ENCODE data around the gene TMED7.
"Not testable (repeated sequence)": the region's sequence is repeated elsewhere in the genome, so short reads cannot be mapped to it uniquely, and the experiment has no call there.

Gene TMED7

DNA sequence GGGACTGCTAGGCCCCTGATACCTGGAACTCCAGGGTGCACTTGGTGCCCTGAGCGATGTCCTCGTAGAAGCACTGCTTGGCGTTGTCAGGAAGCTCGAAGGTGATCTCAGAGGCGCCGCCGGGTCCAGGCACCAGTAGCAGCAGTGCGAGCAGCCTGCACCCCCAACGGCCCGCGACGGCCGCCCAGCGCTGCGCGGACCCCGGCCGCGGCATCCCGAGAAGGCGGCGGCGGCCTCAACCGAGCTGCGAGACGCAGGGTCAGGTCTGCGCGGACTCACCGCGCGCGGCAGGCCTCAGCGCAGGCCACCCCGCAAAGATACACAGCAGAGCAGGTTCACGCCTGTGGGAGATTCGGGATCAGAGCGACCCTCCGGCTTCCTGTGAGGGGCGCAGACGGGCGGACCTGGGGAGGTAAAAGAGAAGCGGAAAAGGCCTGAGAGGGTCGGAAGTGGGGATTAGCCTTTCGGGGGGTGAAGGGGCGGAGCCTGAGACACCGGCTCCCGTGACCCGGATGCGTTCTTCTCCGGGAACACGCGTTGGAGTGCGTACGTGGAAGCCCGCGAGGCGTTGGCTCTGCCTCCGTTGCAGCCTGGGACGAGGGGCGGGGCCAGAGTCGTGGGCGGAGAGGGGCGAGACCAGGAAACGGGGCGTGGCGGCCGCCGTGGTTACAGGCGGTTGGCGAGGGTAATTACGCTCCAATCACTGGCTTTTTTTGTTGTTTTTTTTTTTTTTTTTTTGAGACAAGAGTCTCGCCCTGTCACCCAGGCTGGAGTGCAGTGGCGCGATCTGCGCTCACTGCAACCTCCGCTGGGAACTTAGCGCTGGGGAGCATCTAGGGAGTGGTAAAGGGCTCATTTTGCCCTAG lies at the start of gene TMED7:
Gene TMED7 (minus strand): TSS at position 458 of the 866 bp plus-strand sequence. CDS start 244 bp downstream, at position 214.
- peak; percentile 92 for DNase-seq

DNA sequence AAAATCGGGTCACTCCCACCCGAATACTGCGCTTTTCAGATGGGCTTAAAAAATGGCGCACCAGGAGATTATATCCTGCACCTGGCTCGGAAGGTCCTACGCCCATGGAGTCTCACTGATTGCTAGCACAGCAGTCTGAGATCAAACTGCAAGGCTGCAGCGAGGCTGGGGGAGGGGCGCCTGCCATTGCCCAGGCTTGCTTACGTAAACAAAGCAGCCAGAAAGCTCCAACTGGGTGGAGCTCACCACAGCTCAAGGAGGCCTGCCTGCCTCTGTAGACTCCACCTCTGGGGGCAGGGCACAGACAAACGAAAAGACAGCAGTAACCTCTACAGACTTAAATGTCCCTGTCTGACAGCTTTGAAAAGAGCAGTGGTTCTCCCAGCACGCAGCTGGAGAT lies 48.9 kb upstream of the TMED7 start:
- DNase-seq, result not testable (repeated sequence)

DNA sequence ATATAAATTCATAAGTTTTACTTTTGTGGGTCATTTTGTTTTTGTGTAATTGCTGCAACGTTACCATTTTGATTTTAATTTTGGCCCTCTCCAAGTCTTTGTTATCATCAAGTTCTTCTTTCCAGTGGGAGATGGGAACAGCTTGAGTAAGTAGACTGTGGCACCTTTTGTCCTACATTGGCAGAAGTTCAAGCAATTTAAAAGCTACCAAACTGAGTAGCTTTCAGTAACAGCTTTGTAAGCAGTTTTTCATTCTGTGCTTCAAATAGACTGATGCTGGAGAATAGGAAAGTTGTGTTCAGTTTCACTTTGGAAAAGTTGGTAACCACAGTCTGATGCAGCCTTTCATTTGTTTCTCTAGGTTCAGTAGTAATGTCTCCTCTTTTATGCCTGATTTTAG lies 47.8 kb upstream of the TMED7 start:
- no peak for DNase-seq

DNA sequence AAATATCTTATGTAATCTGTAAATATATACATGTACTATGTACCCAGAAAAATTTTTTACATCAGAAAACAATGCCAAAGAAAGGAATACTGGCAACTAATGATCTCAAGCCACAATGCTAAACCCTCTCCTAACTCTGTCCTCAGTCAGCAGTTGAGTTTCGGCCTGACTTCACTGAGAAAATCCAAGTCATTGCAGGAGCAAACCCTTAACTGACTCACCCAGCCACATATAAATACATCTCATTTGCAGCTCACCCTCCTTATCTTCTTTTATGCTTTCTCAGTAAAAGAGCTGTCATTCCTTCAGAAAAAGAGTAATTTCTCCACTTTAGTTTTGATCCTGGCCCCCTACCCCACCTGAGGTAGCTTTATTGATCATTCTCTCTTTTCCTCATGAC lies 46.1 kb upstream of the TMED7 start:
- no peak for DNase-seq

DNA sequence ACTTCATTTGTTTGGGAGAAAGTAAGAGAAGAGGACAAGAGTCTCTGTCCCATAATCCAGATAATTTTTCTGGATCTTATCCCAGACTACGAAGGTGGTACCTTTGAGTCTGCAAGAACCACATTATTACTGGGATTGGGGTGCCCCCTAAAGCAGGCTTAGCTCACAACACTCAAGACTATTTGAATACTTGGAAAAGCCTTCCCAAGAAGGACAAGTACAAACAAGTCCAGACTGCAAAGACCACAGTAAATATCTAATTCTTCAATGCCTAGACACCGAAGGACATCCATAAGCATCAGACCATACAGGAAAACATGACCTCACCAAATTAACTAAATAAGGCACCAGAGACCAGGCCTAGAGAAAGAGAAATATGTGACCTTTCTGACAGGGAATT lies 40.2 kb upstream of the TMED7 start:
- DNase-seq, result no peak

DNA sequence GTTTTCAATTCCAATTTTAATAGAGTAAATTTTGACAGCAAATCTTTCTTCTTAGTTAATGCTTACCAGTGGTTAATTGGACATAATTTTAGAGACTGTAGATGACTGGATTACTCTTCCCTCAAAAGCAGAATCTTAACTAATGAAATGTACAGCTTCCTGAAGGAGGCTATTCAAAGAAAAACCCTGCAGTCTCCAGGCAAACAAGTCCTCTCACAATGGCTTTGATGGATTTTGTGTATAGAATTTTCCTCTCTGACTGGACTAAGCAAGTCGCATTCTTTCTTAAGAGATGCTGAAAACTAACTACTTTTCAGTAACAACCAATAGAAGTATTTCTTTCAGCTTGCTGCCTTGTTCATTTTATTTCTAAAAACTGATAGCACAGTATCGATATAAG lies 35.7 kb upstream of the TMED7 start:
- DNase-seq, result no peak

DNA sequence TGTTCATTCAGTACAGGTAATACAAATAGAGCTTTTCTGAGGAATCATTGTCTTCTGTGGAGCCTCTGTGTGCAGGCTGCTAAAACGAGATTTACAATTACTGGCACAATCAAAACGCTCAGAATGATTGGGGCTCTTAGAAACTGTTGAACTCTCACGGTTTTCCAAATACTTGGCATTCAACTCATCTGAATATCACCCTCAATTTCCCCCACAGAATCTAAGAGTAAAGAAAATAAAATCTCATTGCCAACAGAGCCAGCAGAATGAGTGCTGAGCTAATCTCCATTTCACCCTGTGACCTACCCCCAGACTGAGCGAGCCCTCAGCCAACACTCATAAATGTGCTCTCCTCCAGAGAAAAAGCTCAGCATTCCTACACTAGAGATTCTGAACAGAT lies 35.3 kb upstream of the TMED7 start:
- no peak for DNase-seq

DNA sequence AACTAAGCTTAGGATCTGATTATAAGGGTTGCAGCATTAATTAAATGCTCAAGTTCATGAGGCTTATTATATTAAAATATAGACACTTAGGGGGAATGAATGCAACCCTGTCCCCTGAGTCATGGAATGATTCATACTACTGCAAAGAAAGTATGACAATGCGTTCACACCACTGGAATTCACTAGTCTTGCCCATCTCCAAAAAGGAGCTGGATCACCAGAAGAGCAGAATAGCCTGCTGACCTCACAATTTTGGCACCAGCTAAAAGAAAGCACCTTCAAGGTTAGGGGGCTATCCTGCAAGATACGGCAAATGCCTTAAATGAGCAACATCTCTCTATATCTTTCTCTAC lies 32.0 kb upstream of the TMED7 start:
- no peak for DNase-seq

DNA sequence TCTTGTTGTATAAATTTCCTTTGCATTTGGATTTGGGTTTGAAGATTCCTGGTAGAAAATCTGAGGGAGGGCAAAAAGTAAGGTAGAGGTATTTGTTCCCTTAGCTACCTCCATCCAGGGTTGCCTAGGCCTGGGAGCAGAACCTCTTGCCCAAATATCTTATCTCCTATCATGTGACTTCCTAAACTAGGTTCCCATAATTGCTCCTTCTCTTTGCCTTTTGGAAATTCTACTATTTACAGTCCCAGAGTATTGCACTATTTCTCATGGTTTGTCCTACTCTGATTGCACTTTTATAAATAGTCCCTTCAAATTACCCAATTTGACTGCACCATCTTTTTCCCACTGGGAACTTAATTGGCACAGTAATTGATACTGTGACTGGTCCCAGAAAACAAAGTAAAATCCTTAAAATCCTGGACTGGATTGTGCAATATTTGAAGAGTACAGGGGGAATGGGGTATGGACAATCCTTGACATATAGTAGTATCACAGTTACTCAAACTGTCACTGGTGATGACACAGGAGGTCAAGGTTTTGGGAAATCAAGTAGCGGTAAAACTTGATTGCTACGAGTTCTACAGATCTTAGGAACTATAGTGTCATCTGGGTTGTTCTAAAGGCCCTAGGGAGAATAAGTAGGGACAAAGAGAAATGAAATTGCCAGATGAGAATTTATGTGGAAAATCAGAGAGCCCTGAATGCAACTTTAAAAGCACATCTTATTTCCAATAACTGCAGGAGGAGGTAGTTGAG lies 31.5 kb upstream of the TMED7 start:
- no peak for DNase-seq

DNA sequence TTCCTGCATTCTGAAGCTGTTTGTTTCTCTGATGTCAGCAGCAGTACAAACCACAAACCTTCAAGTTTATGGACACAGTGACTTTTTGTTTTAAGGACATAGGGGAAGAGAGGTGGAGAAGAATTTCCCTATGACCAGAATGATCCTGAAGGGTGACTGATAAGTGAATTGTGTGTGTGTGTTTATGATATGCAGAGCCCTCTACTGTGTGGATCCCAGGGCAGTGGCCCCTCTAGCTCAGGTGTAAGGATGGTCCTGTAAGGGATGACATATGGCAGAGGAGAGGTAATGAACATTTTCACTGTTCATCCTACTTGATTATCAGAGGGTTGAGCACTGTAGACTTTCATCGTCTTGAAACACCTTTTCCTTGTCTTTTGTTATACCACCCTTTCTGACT lies 30.6 kb upstream of the TMED7 start:
- DNase-seq, result no peak

DNA sequence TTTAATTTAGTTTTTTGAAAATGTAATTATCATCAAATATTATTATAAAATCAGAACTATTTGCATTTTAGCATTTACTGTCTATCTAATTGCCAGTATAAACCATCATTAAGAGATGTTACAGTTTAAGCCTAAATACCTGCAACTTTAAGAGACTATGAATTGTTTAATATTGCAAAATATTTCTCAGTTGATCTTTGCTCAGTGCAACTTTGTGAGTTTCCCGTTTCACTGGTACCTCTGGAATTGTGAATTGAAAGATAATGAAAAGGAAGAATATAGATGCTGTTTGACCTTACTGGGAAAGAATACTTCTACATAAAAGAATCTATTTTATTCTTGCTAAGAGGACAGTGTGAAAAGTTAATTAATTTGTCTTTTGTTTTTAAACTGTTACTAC lies 30.2 kb upstream of the TMED7 start:
- no peak for DNase-seq

DNA sequence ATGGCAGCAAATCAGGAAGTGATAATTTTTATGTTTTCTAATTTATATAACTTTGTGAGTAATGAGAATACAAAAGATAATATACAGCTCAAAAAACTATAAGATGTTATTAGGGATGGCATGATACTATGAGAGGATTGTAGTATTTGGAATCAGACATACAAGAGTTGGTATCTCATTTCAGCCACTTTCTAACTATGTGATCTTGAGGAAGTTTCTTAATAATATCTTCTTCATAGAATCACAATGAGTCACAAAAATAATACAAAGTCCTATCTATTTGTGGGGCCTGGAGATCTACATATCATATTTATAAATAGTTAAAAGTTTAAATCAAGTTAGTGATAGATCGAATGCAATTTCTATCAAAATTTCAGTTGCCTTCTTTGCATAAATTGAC lies 23.7 kb upstream of the TMED7 start:
- no peak for DNase-seq

DNA sequence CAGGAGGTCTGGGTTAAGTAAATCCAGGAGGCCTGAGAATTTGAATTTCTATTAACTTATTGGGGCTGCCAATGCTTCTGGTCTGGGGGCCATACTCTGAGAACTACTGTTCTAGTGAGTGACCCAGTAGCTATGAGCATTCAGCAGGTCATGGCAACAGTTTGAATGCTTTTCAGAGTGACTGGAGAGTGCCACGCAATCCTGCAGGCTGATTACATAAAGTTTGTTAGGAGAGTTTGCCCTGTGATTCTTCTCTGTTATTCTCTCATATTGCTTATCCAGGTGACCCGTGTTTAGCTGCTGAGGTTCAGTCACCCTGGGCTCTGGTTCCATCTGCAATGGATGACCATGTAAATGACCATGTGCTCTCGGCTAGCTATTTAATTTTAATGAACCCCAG lies 22.2 kb upstream of the TMED7 start:
- DNase-seq, result no peak

DNA sequence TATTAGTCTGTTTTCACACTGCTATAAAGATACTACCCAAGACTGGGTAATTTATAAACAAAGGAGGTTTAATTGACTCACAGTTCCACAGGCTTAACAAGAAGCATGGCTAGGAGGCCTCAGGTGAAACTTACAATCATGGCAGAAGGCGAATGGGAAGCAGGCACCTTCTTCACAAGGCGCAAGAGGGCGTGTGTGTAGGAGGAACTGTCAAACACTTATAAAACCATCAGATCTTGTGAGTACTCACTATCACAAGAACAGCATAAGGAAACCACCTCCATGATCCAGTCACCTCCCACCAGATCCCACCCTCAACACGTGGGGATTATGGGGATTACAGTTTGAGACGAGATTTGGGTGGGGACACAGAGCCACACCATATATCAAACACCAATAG lies 19.6 kb upstream of the TMED7 start:
- DNase-seq, result not testable (repeated sequence)

DNA sequence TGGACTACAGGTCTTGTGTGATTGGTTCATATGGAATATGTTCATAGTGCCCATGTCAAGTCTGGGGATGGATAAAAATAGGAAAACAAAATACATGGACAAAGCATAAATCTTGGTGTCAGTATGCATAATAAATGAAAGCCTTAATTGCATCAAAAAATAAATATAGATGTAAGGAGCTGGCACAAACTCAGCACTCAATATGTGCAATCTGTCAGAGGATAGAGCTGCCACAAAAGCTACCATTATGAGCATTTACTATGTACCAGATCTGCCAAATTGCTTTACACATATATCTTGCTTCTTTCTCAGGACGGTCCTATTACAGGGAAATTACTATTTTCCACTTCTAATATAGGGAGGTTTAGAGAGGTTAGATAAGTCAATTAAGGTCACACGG lies 18.2 kb upstream of the TMED7 start:
- no peak for DNase-seq

DNA sequence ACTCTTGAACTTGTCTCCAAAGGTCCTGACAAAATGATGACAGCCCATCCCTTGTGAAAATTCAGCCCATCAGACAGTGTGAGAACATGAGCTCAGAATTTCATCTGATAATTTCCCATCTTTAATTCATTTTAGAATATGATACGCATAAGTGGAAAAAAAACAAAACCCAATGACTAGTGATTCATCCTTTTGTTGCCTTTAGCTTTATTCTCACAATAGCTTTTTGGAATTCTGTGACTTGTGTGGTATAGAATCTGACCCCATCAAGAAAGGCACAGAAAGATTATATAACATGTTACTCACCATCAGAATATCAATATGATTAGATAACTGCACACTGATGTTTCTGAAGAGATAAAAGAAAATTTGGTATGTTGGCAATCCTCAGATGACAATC lies 16.1 kb upstream of the TMED7 start:
- DNase-seq, result no peak

DNA sequence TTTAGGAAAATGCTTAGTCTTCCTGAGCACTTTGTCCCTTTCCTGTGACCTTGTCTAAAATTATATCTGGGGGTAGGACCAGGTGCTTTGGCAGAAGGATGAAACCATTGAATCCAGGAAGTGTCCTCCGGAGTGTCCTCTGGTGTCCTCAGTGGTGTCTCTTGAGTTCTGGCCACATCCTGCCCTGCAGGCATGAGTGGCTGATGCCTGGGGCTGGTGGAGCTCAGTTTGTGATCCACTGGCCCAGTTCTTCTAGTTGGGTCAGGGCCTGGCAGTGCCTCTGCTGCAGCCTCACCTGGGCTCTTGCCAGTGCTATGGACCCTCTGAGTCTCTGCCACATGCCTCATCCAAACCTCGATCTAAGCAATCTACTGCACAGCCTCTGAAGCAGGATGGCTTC lies 14.4 kb upstream of the TMED7 start:
- no peak for DNase-seq

DNA sequence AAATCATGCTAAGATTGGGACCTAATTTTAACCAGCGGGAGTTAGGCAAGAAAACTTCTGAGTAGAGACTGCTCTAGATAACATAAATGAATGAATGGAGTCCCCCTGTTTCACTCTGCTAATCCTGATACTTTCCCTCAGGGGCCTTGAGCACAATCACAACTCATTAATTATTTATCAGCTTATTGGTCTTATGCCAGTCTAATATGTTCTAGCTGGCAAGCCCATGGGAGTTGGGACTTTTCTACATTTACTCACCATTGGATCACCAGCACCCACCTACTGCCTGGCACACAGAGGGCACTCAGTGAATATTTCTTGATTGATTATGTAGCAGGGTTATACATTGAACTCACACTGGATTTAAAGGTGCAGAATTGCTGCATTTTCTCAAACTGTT lies 13.5 kb upstream of the TMED7 start:
- no peak for DNase-seq

DNA sequence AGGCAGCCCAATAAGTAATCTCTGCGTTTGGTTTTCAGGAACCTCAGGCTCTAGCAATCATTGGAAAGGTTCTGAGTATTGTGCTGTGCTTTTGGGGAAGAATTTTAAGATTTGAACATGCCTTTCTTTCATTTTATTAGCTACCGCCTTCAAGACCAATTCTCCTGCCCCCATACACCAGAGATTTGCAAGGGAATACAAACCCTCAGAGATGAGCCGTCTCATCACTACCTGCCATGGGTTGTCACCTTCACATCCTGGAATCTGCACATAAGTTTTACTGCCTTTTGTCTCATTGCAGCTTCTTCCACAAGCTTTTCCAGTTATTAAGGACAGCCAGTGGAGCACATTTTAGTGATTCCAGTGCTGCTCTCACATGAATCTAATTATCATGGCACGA lies 11.7 kb upstream of the TMED7 start:
- no peak for DNase-seq

DNA sequence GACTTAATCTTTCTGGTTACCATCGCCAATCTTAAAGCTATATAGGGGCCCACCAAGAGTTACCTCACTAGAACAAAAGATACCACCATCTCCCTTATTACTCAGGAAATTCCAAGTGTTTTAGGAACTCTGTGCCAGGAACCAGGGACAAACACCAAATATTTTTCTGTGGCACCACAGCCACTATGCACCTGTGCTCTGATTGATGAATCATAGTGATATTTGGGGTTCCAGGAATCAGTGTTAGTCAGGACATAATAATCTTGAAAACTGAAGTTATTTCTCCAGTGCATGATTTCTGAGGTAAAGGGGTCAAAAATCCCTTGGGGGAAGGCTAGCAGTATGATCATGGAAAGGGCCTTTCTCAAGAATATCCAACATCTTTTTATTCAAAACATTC lies 10.2 kb upstream of the TMED7 start:
- DNase-seq, result no peak

DNA sequence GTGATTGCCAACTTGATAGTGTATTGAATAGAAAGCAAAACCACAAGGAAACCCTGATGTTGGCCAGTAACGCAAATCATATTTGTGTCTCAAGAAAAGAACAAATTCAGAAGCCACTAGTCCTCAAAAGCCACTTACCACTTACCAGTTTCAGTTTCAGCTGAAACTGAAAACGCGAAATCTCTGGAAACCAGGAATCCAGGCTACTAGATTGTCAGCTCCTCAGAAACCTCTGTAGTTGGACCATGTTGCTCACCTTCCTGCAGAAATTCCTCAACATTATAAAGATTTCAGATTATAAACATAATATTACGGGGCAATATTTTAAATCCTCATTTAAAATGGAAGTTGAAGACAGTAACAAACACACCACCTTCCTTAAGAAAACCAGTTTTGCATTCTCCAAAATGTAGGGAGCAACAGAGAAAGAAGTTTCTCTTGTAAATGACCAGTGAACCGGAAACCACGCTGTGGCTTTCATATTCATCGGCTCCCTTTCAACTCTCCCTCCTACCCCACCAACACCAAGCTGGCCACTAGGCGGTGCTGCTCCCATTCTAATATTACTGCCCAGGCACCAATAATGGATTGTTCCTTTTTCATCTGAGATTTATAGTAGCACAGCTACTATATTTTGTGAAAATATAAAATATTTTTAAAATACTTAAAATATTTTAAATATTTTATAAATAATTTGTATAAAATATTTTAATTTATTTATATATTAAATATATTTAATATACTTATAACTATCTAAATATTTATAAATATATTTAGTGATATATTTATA lies 8.7 kb upstream of the TMED7 start:
- peak; percentile 55 for DNase-seq

DNA sequence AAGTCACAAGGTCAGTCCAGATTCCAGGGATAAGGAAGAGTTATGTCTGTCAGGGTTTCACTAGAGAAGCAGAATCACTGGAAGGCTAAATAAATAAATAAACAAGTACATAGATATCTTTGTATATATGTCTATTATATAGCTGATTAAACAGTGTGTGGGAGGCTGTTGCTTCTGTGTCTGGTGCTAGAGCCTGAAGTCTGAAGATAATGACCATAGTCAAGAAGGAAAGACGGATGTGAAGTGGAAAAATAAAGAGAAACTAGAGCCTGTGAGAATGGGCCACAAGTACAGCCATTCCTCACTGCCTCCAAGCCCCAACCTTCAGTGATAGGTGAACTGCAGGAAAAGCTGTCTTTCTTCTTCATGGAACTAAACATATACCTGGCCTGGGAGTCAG lies 4.1 kb upstream of the TMED7 start:
- no peak for DNase-seq

DNA sequence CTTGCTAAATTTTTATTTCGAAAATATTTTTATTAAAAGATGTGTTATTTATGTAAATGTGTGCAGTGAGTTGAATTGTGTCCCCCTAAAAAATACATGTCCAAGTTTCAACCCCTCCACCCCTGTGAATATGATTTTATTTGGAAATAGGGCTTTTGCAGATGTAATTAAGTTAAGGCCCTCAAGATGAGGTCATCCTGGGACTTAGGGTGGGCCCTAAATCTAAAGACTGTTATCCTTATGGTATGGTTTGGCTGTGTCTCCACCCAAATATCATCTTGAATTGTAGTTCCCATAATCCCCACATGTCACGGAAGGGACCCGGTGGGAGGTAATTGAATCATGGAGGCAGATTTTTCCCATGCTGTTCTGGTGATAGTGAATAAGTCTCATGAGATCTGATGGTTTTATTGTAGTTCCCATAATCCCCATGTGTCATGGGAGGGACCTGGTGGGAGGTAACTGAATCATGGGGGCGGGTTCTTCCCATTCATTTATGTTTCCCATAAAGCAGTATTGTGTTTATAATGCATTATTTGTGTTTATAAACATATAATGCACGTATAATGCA lies 1.5 kb upstream of the TMED7 start:
- DNase-seq, result no peak
